ENCODE data around the gene CD74.

Gene CD74

GRCh38 chr5:150407096-150407720 is 5.5 kb downstream of the CD74 start:
- H3K4me3 ChIP-seq (ENCODE audit: low read depth, low read length): no peak overlapping the region
- no peak for DNase-seq (ENCODE audit: low read depth, low spot score)
- no peak for TF ChIP-seq CTCF (IDR thresholded peaks at IDR 0.05; ENCODE audit: insufficient read depth, low read length, missing control alignments)
- POLR2A ChIA-PET: no interaction called here
- CTCF ChIA-PET: no interaction called here

- no peak overlapping the region for H3K4me3 ChIP-seq (ENCODE audit: low read depth, low read length)
- TF ChIP-seq CTCF (IDR thresholded peaks at IDR 0.05; ENCODE audit: insufficient read depth, low read length, missing control alignments): no peak
- no peak for DNase-seq (ENCODE audit: low read depth, low spot score)
- CTCF ChIA-PET: interaction anchor here (2.1 kb wide), 1 partner anchor 10 kb away, joined by 6 read pairs; no protein-coding TSS in a partner anchor
- POLR2A ChIA-PET: no interaction called here
Observed at GRCh38 chr5:150406723-150407095, 6.0 kb downstream of the CD74 start.

- no peak for TF ChIP-seq CTCF (IDR thresholded peaks at IDR 0.05; ENCODE audit: insufficient read depth, low read length, missing control alignments)
- DNase-seq (ENCODE audit: low read depth, low spot score): no peak
- no peak overlapping the region for H3K4me3 ChIP-seq (ENCODE audit: low read depth, low read length)
- CTCF ChIA-PET: interaction anchor here (2.1 kb wide), 1 partner anchor 9 kb away, joined by 6 read pairs; no protein-coding TSS in a partner anchor
- POLR2A ChIA-PET: no interaction called here
Observed at GRCh38 chr5:150406103-150406722, 6.5 kb downstream of the CD74 start.

GRCh38 chr5:150404941-150405816 is 7.5 kb downstream of the CD74 start:
- POLR2A ChIA-PET: no interaction called here
- no peak for TF ChIP-seq CTCF (IDR thresholded peaks at IDR 0.05; ENCODE audit: insufficient read depth, low read length, missing control alignments)
- CTCF ChIA-PET: interaction anchor here (0.6 to 2.1 kb wide), 3 partner anchors 8 to 45 kb away, joined by 3 to 6 read pairs (median 3); no protein-coding TSS in a partner anchor
- H3K4me3 ChIP-seq (ENCODE audit: low read depth, low read length): no peak overlapping the region
- DNase-seq (ENCODE audit: low read depth, low spot score): no peak

GRCh38 chr5:150404535-150404934 is 8.2 kb downstream of the CD74 start:
- ChIA-PET CTCF (interaction anchor here (0.6 to 2.1 kb wide), 3 partner anchors 8 to 44 kb away, joined by 3 to 6 read pairs (median 3); no protein-coding TSS in a partner anchor), POLR2A (interaction anchor here (0.7 kb wide), 1 partner anchor 85 kb away, joined by 3 read pairs; no protein-coding TSS in a partner anchor)
- TF ChIP-seq CTCF (IDR thresholded peaks at IDR 0.05; ENCODE audit: insufficient read depth, low read length, missing control alignments): no peak
- DNase-seq (ENCODE audit: low read depth, low spot score): no peak
- no peak overlapping the region for H3K4me3 ChIP-seq (ENCODE audit: low read depth, low read length)

DNA sequence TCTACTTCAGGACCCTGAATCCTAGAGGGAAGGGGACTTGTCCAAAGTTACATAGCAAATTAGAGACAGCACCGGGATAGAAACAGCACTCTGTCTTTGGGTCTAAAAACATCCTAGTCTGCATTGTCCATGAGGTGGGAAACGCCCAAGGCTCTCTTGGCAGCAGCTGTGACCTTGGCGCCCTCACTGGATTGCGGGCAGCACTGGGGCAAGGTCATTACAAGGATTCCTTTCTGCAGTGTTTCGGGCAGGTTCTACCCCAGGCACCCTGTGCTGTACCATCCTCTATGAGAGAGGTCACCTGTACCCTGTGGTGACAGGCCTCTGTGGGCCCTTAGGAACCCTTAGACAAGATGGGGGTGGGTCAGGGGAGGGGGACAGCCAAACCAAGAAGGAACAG is 8.6 kb downstream of the CD74 start:
- POLR2A ChIA-PET: interaction anchor here (0.7 kb wide), 1 partner anchor 86 kb away, joined by 3 read pairs; no protein-coding TSS in a partner anchor
- TF ChIP-seq CTCF (IDR thresholded peaks at IDR 0.05; ENCODE audit: insufficient read depth, low read length, missing control alignments): no peak

More for the DNA sequence above, 8.6 kb downstream of the CD74 start:
- H3K4me3 ChIP-seq (ENCODE audit: low read depth, low read length): no peak overlapping the region
- CTCF ChIA-PET: no interaction called here
- DNase-seq (ENCODE audit: low read depth, low spot score): no peak
